Medulla oblongata (tissue), 1 donor: Measurements from ENCODE around the gene PPIH.
"Not testable (repeated sequence)": the region's sequence is repeated elsewhere in the genome, so short reads cannot be mapped to it uniquely, and the experiment has no call there.

ENCODE experiments used
- DNase-seq: peaks from one replicate; pipeline ENCODE4 v3.0.0-alpha.2; 2015; ENCODE audit errors: extremely low spot score

The PPIH gene

GRCh38 chr1:42657981-42658876 lies at the start of gene PPIH:
Gene PPIH (plus strand): TSS chr1:42658423. CDS start chr1:42658447, 24 bp downstream.
- DNase-seq = peak; percentile 94

GRCh38 chr1:42613803-42614131 lies 44.5 kb upstream of the PPIH start:
- DNase-seq = no peak

GRCh38 chr1:42618866-42619265 lies 39.4 kb upstream of the PPIH start:
- DNase-seq = no peak

GRCh38 chr1:42620307-42620706 lies 37.9 kb upstream of the PPIH start:
- DNase-seq = no peak

- DNase-seq = not testable (repeated sequence)
Observed at GRCh38 chr1:42621180-42621579, 37.0 kb upstream of the PPIH start.

- DNase-seq = not testable (repeated sequence)
Observed at GRCh38 chr1:42627205-42627604, 31.0 kb upstream of the PPIH start.

- no peak for DNase-seq
Observed at GRCh38 chr1:42639116-42639515, 19.1 kb upstream of the PPIH start.

GRCh38 chr1:42646056-42646455 lies 12.2 kb upstream of the PPIH start:
- DNase-seq = no peak

GRCh38 chr1:42657201-42657600 lies 1.0 kb upstream of the PPIH start:
- no peak for DNase-seq

- no peak for DNase-seq
Observed at GRCh38 chr1:42658877-42659337, 684 bp downstream of the PPIH start.

- no peak for DNase-seq
Observed at GRCh38 chr1:42660907-42661500, 2.8 kb downstream of the PPIH start.

- no peak for DNase-seq
Observed at GRCh38 chr1:42669936-42670335, 11.7 kb downstream of the PPIH start.

GRCh38 chr1:42670425-42670824 lies 12.2 kb downstream of the PPIH start:
- DNase-seq = no peak

- DNase-seq = no peak
Observed at GRCh38 chr1:42674214-42674613, 16.0 kb downstream of the PPIH start.

- DNase-seq = no peak
Observed at GRCh38 chr1:42674682-42675081, 16.5 kb downstream of the PPIH start.

- no peak for DNase-seq
Observed at GRCh38 chr1:42675467-42675866, 17.2 kb downstream of the PPIH start.

GRCh38 chr1:42676534-42677087 lies 18.4 kb downstream of the PPIH start:
- no peak for DNase-seq

GRCh38 chr1:42679364-42679983 lies 21.3 kb downstream of the PPIH start:
- DNase-seq = no peak

- no peak for DNase-seq
Observed at GRCh38 chr1:42680055-42680454, 21.8 kb downstream of the PPIH start.

GRCh38 chr1:42680921-42681683 lies 22.9 kb downstream of the PPIH start:
- peak; percentile 42 for DNase-seq

- DNase-seq = peak; percentile 99
Observed at GRCh38 chr1:42681741-42682483, 23.7 kb downstream of the PPIH start, which contains the start of gene YBX1. Gene YBX1 (plus strand): TSS chr1:42682418. CDS start chr1:42682566, 148 bp downstream.
